ENCODE data around the gene TGFB1.

DNA sequence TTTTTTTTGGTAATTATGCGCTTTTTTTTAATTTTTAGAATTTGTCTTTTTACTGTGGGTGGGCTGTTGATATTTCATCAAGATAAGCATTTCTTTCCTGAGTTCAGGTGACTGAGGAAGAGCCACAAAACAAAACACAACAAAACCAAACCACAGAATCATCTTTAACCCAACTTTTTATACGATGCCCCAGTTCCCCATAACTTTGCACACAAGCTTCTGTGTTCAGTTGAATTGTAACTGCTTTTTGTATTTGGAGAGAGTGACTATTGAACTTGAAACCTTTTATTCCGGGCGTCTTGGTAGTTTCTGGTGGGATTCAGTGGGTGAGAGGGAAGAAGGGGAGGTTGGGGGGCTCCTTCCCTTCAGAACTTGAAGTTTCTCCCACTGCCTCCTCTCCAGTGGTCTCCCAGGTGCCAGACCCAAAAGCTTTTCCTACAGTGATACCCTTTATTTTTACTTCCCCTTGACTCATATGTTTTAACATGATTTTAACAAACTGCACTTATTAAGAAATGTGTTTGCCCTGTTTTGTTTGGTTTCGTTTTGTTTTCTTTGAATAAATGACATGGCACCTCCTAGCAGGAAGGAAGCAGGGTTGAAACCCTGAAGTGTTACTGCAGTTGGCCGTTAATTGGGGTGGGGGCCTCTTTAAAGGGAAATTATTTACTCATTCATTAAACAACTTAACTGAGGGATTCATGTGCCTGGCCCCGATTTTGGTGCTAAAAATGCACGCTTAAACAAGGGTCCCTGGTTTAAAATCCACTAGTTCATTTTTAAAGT is 46.4 kb downstream of the TGFB1 start:
- TF ChIP-seq, protein P1, sequence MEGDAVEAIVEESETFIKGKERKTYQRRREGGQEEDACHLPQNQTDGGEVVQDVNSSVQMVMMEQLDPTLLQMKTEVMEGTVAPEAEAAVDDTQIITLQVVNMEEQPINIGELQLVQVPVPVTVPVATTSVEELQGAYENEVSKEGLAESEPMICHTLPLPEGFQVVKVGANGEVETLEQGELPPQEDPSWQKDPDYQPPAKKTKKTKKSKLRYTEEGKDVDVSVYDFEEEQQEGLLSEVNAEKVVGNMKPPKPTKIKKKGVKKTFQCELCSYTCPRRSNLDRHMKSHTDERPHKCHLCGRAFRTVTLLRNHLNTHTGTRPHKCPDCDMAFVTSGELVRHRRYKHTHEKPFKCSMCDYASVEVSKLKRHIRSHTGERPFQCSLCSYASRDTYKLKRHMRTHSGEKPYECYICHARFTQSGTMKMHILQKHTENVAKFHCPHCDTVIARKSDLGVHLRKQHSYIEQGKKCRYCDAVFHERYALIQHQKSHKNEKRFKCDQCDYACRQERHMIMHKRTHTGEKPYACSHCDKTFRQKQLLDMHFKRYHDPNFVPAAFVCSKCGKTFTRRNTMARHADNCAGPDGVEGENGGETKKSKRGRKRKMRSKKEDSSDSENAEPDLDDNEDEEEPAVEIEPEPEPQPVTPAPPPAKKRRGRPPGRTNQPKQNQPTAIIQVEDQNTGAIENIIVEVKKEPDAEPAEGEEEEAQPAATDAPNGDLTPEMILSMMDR (conservative IDR thresholded peaks at IDR 0.05; ENCODE audit: low read length) = no peak
- no peak for TF ChIP-seq EZH2phosphoT487 (IDR thresholded peaks at IDR 0.05; ENCODE audit: borderline replicate concordance)

All from Loucy (cell line).